Activated T-helper 1 cell treated with anti-CD3 and anti-CD28 coated beads, Interleukin-12 subunit alpha, Interleukin-12 subunit beta, Interleukin-2, Interleukin-4 antibody, amounts not matched to agents 30 ng/mL and 10 ng/mL and 1 ng/mL, durations not matched to agents 14 hours and 24 hours and 36 hours (primary cell): ENCODE data around the gene TNN. TPM values are rescaled to one million over a fixed set of nuclear protein-coding genes. Genes with fewer than 3 reads are reported as not detected.

Source experiments
- DNase-seq: peaks from one replicate; pipeline ENCODE4 v3.0.0; 2021; ENCODE audit warnings: low spot score
- H3K27ac Mint-ChIP-seq: one replicate; pipeline ENCODE4 v1.8.0; 2021; ENCODE audit warnings: mild to moderate bottlenecking, mixed read lengths
- H3K27me3 Mint-ChIP-seq: one replicate; pipeline ENCODE4 v1.8.0; 2022; ENCODE audit warnings: mild to moderate bottlenecking, moderate library complexity, mixed read lengths; ENCODE audit not compliant: insufficient read depth
- H3K36me3 Mint-ChIP-seq: one replicate; pipeline ENCODE4 v1.8.0; 2021; ENCODE audit warnings: low read depth, mixed read lengths
- H3K4me1 Mint-ChIP-seq: one replicate; pipeline ENCODE4 v1.8.0; 2021; ENCODE audit warnings: low read depth, mixed read lengths
- H3K4me3 Mint-ChIP-seq: one replicate; pipeline ENCODE4 v1.8.0; 2021; ENCODE audit warnings: mild to moderate bottlenecking, moderate library complexity, mixed read lengths
- H3K9me3 Mint-ChIP-seq: one replicate; pipeline ENCODE4 v1.8.0; 2021; ENCODE audit warnings: mixed read lengths
- intact Hi-C: fragments of 100-400 bp; cut with micrococcal nuclease; formaldehyde crosslinking; loops from one replicate; pipeline ENCODE4 v1.15.1; 2024
- total RNA-seq: library from RNA; stranded (reverse); gene quantifications from 2 replicates; pipeline ENCODE4 v1.2.3, GENCODE V29; 2022

Gene TNN
- total RNA-seq, 1 donor from 2014 or later: not detected

DNA sequence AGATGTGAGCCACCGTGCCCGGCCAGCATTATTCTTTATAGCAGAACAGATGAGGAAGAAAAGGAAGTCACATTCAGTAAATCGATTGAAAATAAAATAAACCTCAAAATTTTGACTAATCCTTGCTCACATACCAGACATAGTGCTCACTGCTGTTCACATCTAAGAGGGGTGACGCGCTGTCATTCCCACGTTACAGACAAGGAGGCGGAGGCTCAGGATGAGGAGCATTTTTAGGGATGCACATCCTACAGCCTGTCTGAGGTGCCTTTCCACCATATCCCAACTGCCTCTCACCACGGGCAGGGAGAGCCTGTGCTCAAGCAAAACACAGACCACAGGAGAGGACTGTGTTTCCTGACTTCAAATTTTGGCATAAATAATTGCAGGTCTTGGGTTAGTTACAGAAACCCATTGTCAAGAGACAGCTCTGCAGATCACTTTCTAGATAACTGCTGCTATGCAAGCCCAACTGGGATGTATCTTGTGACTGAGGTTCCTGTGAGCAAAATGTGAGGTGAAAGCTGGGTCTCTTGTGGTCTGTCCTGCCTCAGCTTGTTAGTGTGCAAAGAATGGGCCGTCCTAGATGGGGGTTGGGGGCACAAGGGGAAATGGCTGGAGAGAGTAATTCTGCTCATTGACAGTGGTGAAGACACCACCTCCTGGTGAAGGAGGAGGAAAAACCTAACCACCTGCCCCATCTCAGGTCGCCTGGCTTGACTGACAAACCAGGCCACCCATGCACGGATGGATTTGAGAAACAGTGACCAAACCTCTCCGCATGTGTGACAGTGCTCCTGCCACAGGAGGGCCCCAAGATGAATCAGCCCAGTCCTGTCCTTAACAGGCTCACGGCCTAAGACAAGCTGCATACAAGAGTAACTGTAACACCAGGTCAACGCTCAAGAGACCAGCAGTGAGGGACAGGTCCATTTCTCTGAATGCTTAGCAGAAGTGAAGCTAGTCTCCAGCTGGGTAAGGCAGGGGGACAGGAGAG, 8.2 kb downstream of the TNN start:
- Mint-ChIP-seq H3K9me3 (no peaks in the 10 kb centered on the region), H3K4me1 (peaks cover 21% of the 10 kb centered on the region), H3K27me3 (peaks cover 10% of the 10 kb centered on the region), H3K27ac (no peak overlapping the region), H3K4me3 (no peak overlapping the region), H3K36me3 (no peaks in the 10 kb centered on the region)
- no peak for DNase-seq
- intact Hi-C loops: no loop called here

GRCh38 chr1:175077356-175078030, 9.9 kb downstream of the TNN start:
- Mint-ChIP-seq H3K27ac (no peak overlapping the region), H3K36me3 (no peaks in the 10 kb centered on the region), H3K4me3 (no peak overlapping the region), H3K27me3 (peaks cover 9% of the 10 kb centered on the region), H3K4me1 (peaks cover 4% of the 10 kb centered on the region), H3K9me3 (no peaks in the 10 kb centered on the region)
- intact Hi-C loops: no loop called here
- no peak for DNase-seq

DNA sequence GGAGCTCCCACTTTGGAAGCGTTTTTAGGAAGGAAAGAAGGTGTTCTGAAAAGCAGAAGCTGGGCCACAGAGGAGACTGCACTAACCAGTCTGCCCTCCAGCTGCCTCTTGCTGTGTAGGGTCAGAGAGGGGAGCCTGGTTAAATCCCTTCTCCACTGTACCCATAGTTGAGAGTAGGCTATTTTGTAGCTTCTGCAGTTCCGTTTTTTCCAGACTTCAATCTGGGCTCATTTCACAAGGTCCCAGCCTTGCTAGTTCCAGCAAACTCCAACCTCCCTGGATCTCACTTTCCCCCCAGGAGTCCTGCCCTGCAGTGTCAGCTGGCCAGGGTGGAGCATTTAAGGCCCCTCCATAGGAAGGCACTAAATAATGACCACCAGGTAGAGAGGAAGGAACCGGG, 11.0 kb downstream of the TNN start:
- Mint-ChIP-seq H3K4me1 (no peaks in the 10 kb centered on the region), H3K36me3 (no peaks in the 10 kb centered on the region), H3K27ac (no peak overlapping the region), H3K4me3 (no peak overlapping the region), H3K27me3 (peaks cover 9% of the 10 kb centered on the region), H3K9me3 (no peaks in the 10 kb centered on the region)
- intact Hi-C loops: no loop called here
- no peak for DNase-seq

DNA sequence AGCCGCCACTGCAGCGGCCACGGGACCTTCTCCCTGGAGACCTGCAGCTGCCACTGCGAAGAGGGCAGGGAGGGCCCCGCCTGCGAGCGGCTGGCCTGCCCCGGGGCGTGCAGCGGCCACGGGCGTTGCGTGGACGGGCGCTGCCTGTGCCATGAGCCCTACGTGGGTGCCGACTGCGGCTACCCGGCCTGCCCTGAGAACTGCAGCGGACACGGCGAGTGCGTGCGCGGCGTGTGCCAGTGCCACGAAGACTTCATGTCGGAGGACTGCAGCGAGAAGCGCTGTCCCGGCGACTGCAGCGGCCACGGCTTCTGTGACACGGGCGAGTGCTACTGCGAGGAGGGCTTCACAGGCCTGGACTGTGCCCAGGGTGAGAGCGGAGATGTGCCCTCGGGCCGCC, 11.7 kb downstream of the TNN start:
- Mint-ChIP-seq H3K4me1 (no peaks in the 10 kb centered on the region), H3K36me3 (no peaks in the 10 kb centered on the region)

GRCh38 chr1:175080030-175080429, 12.4 kb downstream of the TNN start:
- Mint-ChIP-seq H3K4me1 (no peaks in the 10 kb centered on the region), H3K27ac (no peak overlapping the region), H3K4me3 (no peak overlapping the region), H3K36me3 (no peaks in the 10 kb centered on the region), H3K9me3 (no peaks in the 10 kb centered on the region), H3K27me3 (peaks cover 12% of the 10 kb centered on the region)
- no peak for DNase-seq
- intact Hi-C loops: no loop called here

More for the DNA sequence above, 11.7 kb downstream of the TNN start:
- no peak overlapping the region for H3K4me3 Mint-ChIP-seq
- DNase-seq: no peak
- H3K9me3 Mint-ChIP-seq: no peaks in the 10 kb centered on the region
- peaks cover 12% of the 10 kb centered on the region for H3K27me3 Mint-ChIP-seq
- intact Hi-C loops: no loop called here
- no peak overlapping the region for H3K27ac Mint-ChIP-seq

DNA sequence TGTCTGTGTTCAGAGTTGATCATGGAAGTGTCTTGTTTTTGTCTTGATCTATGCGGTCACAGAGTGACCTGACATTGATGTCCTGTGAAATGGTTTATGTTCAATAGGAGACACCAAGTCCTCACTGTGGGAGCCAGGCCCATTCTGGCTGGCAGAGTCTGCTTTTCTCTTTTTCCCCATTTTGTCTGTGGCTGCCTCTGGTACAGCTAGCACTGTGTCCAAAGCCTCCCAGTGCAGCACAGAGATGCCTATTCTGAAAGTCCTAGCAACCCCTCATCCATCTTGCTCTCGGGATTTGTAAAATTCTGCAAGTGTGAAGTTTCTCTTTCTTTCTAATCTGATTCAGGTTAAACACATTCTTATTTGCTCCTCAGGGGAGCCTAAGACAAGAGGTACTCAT, 14.3 kb downstream of the TNN start:
- Mint-ChIP-seq H3K36me3 (no peaks in the 10 kb centered on the region), H3K9me3 (no peaks in the 10 kb centered on the region), H3K27ac (no peak overlapping the region), H3K4me3 (no peak overlapping the region), H3K4me1 (no peaks in the 10 kb centered on the region), H3K27me3 (peaks cover 9% of the 10 kb centered on the region)
- DNase-seq: no peak
- intact Hi-C loops: no loop called here

GRCh38 chr1:175088525-175088951, 20.9 kb downstream of the TNN start:
- H3K4me1 Mint-ChIP-seq: no peaks in the 10 kb centered on the region
- no peak overlapping the region for H3K27ac Mint-ChIP-seq
- H3K9me3 Mint-ChIP-seq: no peaks in the 10 kb centered on the region
- H3K27me3 Mint-ChIP-seq: peaks cover 2% of the 10 kb centered on the region
- H3K4me3 Mint-ChIP-seq: no peak overlapping the region
- H3K36me3 Mint-ChIP-seq: no peaks in the 10 kb centered on the region
- no peak for DNase-seq
- intact Hi-C loops: no loop called here

- Mint-ChIP-seq H3K4me1 (no peaks in the 10 kb centered on the region), H3K27ac (no peak overlapping the region), H3K36me3 (no peaks in the 10 kb centered on the region), H3K4me3 (no peak overlapping the region), H3K27me3 (peaks cover under 1% of the 10 kb centered on the region), H3K9me3 (no peaks in the 10 kb centered on the region)
- DNase-seq: no peak
- intact Hi-C loops: no loop called here
Observed at GRCh38 chr1:175089136-175089718, 21.6 kb downstream of the TNN start.

GRCh38 chr1:175090780-175091179, 23.1 kb downstream of the TNN start:
- Mint-ChIP-seq H3K4me3 (no peak overlapping the region), H3K27me3 (peaks cover 4% of the 10 kb centered on the region), H3K27ac (no peak overlapping the region), H3K4me1 (no peaks in the 10 kb centered on the region), H3K36me3 (no peaks in the 10 kb centered on the region), H3K9me3 (no peaks in the 10 kb centered on the region)
- intact Hi-C loops: no loop called here
- DNase-seq: no peak

DNA sequence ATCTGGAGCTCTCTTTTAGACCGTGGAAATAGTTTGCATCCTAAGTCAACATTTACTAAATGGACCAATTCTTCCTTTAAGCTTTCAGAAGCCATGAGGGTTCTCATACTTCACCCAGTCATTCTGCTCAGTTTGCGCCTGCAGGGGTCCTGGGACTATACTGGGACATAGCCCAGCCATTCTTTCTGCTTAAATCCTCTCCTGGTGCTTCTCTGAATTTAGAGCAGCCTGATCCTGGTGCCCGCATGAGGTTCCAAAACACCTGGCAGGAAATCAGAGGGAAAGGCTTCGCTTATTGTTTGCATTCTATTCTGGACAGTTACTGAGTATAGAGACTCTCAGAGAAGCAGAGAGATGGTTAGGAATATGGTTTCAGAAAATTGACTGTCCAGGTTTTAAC, 27.0 kb downstream of the TNN start:
- Mint-ChIP-seq H3K27ac (no peak overlapping the region), H3K4me3 (no peak overlapping the region), H3K9me3 (no peaks in the 10 kb centered on the region), H3K27me3 (peaks cover 4% of the 10 kb centered on the region), H3K36me3 (no peaks in the 10 kb centered on the region), H3K4me1 (no peaks in the 10 kb centered on the region)
- DNase-seq: no peak
- intact Hi-C loops: no loop called here

- H3K27me3 Mint-ChIP-seq: peaks cover 4% of the 10 kb centered on the region
Observed at GRCh38 chr1:175095069-175095468, 27.4 kb downstream of the TNN start.

GRCh38 chr1:175095978-175096607, 28.5 kb downstream of the TNN start:
- Mint-ChIP-seq H3K4me3 (no peak overlapping the region), H3K9me3 (no peaks in the 10 kb centered on the region), H3K27ac (no peak overlapping the region), H3K27me3 (peaks cover 4% of the 10 kb centered on the region), H3K36me3 (no peaks in the 10 kb centered on the region), H3K4me1 (no peaks in the 10 kb centered on the region)
- intact Hi-C loops: no loop called here
- no peak for DNase-seq

More at GRCh38 chr1:175095069-175095468, 27.4 kb downstream of the TNN start:
- intact Hi-C loops: no loop called here
- no peak overlapping the region for H3K27ac Mint-ChIP-seq
- no peaks in the 10 kb centered on the region for H3K36me3 Mint-ChIP-seq
- H3K4me3 Mint-ChIP-seq: no peak overlapping the region
- H3K4me1 Mint-ChIP-seq: no peaks in the 10 kb centered on the region
- no peak for DNase-seq
- H3K9me3 Mint-ChIP-seq: no peaks in the 10 kb centered on the region
